HepG2 (cell line): ENCODE results near the gene ZFPM1. TPM values are rescaled to one million over a fixed set of nuclear protein-coding genes. Genes with fewer than 3 reads are reported as not detected.

Source experiments
- ATM ChIP-seq: fragments of 450-650 bp; IDR thresholded peaks from 2 replicates; pipeline ENCODE4 v1.7.1; 2017; ENCODE audit warnings: mild to moderate bottlenecking, borderline replicate concordance
- HDAC6 ChIP-seq: fragments of 200-600 bp; sonication (generic); IDR thresholded peaks from 2 replicates; pipeline ENCODE4 v1.7.0; 2017; ENCODE audit warnings: mild to moderate bottlenecking, antibody characterized with exemption, low read length, low read depth
- HMGXB4 ChIP-seq, 2 experiments: sonication (generic) in 1 of 2; formaldehyde crosslinking in 1 of 2; IDR thresholded peaks; 2 replicates each; pipeline versions ENCODE4 v1.4.0 to v1.6.1; 2018 to 2020; ENCODE audit warnings: missing genetic modification reagents in 2 of 2, borderline replicate concordance in 1 of 2, low read depth in 1 of 2, mild to moderate bottlenecking in 1 of 2, missing biosample characterization in 1 of 2
- KLF12 ChIP-seq: sonication (generic); formaldehyde crosslinking; IDR thresholded peaks from 2 replicates; pipeline ENCODE4 v1.4.0; 2020; ENCODE audit warnings: missing genetic modification reagents, borderline replicate concordance
- LCORL ChIP-seq, 2 experiments: fragments of 450-650 bp in 1 of 2; sonication (generic) in 1 of 2; formaldehyde crosslinking in 1 of 2; IDR thresholded peaks; 2 replicates each; pipeline versions ENCODE4 v1.5.0 to v1.6.1; 2017 to 2020; ENCODE audit warnings: antibody characterized with exemption in 1 of 2, missing genetic modification reagents in 1 of 2
- MED1 ChIP-seq: sonication (generic); formaldehyde crosslinking; IDR thresholded peaks from 2 replicates; pipeline ENCODE4 v1.4.0; 2020; ENCODE audit warnings: missing genetic modification reagents
- NFKBIZ ChIP-seq: IDR thresholded peaks from 2 replicates; pipeline ENCODE4 v1.6.1; 2018; ENCODE audit warnings: missing genetic modification reagents, missing compliant biosample characterization
- ONECUT2 ChIP-seq: sonication (generic); formaldehyde crosslinking; IDR thresholded peaks from 2 replicates; pipeline ENCODE4 v1.4.0; 2020; ENCODE audit warnings: missing genetic modification reagents
- REXO4 ChIP-seq: sonication (generic); formaldehyde crosslinking; IDR thresholded peaks from 2 replicates; pipeline ENCODE4 v1.8.0; 2022; ENCODE audit warnings: missing genetic modification reagents, mild to moderate bottlenecking, borderline replicate concordance
- RFX1 ChIP-seq: fragments of 450-650 bp; IDR thresholded peaks from 2 replicates; pipeline ENCODE4 v1.6.1; 2017
- THYN1 ChIP-seq: sonication (generic); formaldehyde crosslinking; IDR thresholded peaks from 2 replicates; pipeline ENCODE4 v1.8.1; 2023; ENCODE audit warnings: low read depth, mild to moderate bottlenecking, moderate library complexity, missing genetic modification reagents, borderline replicate concordance
- ZBTB38 ChIP-seq: sonication (generic); formaldehyde crosslinking; IDR thresholded peaks from 2 replicates; pipeline ENCODE4 v1.5.1; 2020; ENCODE audit warnings: mild to moderate bottlenecking, missing genetic modification reagents
- ZNF383 ChIP-seq: sonication (generic); formaldehyde crosslinking; IDR thresholded peaks from 2 replicates; pipeline ENCODE4 v1.4.0; 2020; ENCODE audit warnings: missing genetic modification reagents, mild to moderate bottlenecking, borderline replicate concordance
- ZNF670 ChIP-seq: sonication (generic); formaldehyde crosslinking; IDR thresholded peaks from 2 replicates; pipeline ENCODE4 v1.8.0; 2022; ENCODE audit warnings: mild to moderate bottlenecking, missing genetic modification reagents, borderline replicate concordance
- ZNF841 ChIP-seq: sonication (generic); formaldehyde crosslinking; IDR thresholded peaks from 2 replicates; pipeline ENCODE4 v1.8.1; 2023; ENCODE audit warnings: missing genetic modification reagents, borderline replicate concordance
- ZSCAN20 ChIP-seq: sonication (generic); formaldehyde crosslinking; IDR thresholded peaks from 2 replicates; pipeline ENCODE4 v1.4.0; 2020; ENCODE audit warnings: missing genetic modification reagents, mild to moderate bottlenecking, borderline replicate concordance
- ZSCAN29 ChIP-seq: sonication (generic); formaldehyde crosslinking; conservative IDR thresholded peaks from 2 replicates; pipeline ENCODE4 v1.4.0; 2020; ENCODE audit warnings: mild to moderate bottlenecking, missing genetic modification reagents
- polyA plus RNA-seq, 8 experiments: library from polyadenylated mRNA; depleted of rRNA in 3 of 8; stranded (reverse) in 7 of 8; unstranded in 1 of 8; fragments of >200 nt; fragmentation: Illumina TruSeq in 4 of 8; extraction: Trizol in 4 of 8; gene quantifications; 2 replicates each; pipeline versions ENCODE4 v1.2.1 to v1.2.3, GENCODE V29; 2011 to 2016; ENCODE audit warnings: low read depth in 4 of 8, missing spikeins in 1 of 8, mixed read lengths in 1 of 8; ENCODE audit not compliant: insufficient read depth in 1 of 8
- total RNA-seq, 5 experiments: library from RNA; depleted of rRNA; stranded (reverse); fragments of >200 nt; fragmentation: Illumina TruSeq; extraction: Trizol; gene quantifications; 2 replicates each; pipeline ENCODE4 v1.2.3, GENCODE V29; 2016; ENCODE audit warnings: low read depth in 1 of 5
- TF ChIP-seq, protein P1 (sequence below): sonication (generic); formaldehyde crosslinking; IDR thresholded peaks from 2 replicates; pipeline ENCODE4 v1.9.0; 2021; ENCODE audit warnings: missing genetic modification reagents, borderline replicate concordance
- TF ChIP-seq, protein P2 (sequence below): sonication (generic); formaldehyde crosslinking; IDR thresholded peaks from 2 replicates; pipeline ENCODE4 v1.4.0; 2020; ENCODE audit warnings: low read depth, missing genetic modification reagents
- TF ChIP-seq, protein P3 (sequence below): sonication (generic); formaldehyde crosslinking; IDR thresholded peaks from 2 replicates; pipeline ENCODE4 v1.8.0; 2022; ENCODE audit warnings: mild to moderate bottlenecking, missing genetic modification reagents, moderate library complexity

Gene ZFPM1
- total and polyA plus RNA-seq, 2 of the 13 experiments (the other 11 are each of a cell fraction or from before 2014, with no cell fraction given): 1.3 to 3.8 TPM

- TF ChIP-seq, protein P1, sequence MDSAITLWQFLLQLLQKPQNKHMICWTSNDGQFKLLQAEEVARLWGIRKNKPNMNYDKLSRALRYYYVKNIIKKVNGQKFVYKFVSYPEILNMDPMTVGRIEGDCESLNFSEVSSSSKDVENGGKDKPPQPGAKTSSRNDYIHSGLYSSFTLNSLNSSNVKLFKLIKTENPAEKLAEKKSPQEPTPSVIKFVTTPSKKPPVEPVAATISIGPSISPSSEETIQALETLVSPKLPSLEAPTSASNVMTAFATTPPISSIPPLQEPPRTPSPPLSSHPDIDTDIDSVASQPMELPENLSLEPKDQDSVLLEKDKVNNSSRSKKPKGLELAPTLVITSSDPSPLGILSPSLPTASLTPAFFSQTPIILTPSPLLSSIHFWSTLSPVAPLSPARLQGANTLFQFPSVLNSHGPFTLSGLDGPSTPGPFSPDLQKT (CRISPR knock-in tag): no peak
- TF ChIP-seq THYN1 (CRISPR knock-in tag) (0 out of 2 replicates have a peak, but pooled peaks have one; percentile 59), LCORL (IDR thresholded peaks at IDR 0.05) (no peak), LCORL (CRISPR knock-in tag; IDR thresholded peaks at IDR 0.05) (no peak), ZNF841 (no peak), ONECUT2 (CRISPR knock-in tag) (no peak), KLF12 (CRISPR knock-in tag) (0 out of 2 replicates have a peak, but pooled peaks have one; percentile 55), RFX1 (no peak), ZSCAN20 (CRISPR knock-in tag) (no peak), NFKBIZ (CRISPR knock-in tag) (no peak), ZBTB38 (CRISPR knock-in tag) (no peak), ZNF383 (CRISPR knock-in tag) (no peak), REXO4 (CRISPR knock-in tag) (no peak), ATM (no peak), ZNF670 (CRISPR knock-in tag) (peak; percentile 14; the same call in 1 of the 2 replicates), ZSCAN29 (CRISPR knock-in tag) (no peak), MED1 (CRISPR knock-in tag) (0 out of 2 replicates have a peak, but pooled peaks have one; percentile 18), HDAC6 (no peak), HMGXB4 (CRISPR knock-in tag; IDR thresholded peaks at IDR 0.05; ENCODE audit: borderline replicate concordance in 1 of 2, low read depth in 1 of 2) (no peak; a peak in 1 of 4 replicates)
- TF ChIP-seq, protein P2, sequence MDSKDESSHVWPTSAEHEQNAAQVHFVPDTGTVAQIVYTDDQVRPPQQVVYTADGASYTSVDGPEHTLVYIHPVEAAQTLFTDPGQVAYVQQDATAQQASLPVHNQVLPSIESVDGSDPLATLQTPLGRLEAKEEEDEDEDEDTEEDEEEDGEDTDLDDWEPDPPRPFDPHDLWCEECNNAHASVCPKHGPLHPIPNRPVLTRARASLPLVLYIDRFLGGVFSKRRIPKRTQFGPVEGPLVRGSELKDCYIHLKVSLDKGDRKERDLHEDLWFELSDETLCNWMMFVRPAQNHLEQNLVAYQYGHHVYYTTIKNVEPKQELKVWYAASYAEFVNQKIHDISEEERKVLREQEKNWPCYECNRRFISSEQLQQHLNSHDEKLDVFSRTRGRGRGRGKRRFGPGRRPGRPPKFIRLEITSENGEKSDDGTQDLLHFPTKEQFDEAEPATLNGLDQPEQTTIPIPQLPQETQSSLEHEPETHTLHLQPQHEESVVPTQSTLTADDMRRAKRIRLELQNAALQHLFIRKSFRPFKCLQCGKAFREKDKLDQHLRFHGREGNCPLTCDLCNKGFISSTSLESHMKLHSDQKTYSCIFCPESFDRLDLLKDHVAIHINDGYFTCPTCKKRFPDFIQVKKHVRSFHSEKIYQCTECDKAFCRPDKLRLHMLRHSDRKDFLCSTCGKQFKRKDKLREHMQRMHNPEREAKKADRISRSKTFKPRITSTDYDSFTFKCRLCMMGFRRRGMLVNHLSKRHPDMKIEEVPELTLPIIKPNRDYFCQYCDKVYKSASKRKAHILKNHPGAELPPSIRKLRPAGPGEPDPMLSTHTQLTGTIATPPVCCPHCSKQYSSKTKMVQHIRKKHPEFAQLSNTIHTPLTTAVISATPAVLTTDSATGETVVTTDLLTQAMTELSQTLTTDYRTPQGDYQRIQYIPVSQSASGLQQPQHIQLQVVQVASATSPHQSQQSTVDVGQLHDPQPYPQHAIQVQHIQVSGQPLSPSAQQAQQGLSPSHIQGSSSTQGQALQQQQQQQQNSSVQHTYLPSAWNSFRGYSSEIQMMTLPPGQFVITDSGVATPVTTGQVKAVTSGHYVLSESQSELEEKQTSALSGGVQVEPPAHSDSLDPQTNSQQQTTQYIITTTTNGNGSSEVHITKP: no peak
- TF ChIP-seq, protein P3, sequence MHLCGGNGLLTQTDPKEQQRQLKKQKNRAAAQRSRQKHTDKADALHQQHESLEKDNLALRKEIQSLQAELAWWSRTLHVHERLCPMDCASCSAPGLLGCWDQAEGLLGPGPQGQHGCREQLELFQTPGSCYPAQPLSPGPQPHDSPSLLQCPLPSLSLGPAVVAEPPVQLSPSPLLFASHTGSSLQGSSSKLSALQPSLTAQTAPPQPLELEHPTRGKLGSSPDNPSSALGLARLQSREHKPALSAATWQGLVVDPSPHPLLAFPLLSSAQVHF (CRISPR knock-in tag): no peak
Measured at GRCh38 chr16:88453611-88454522, 787 bp downstream of the ZFPM1 start (continued).
